Measurements from ENCODE around the gene ADGRL2.

DNA sequence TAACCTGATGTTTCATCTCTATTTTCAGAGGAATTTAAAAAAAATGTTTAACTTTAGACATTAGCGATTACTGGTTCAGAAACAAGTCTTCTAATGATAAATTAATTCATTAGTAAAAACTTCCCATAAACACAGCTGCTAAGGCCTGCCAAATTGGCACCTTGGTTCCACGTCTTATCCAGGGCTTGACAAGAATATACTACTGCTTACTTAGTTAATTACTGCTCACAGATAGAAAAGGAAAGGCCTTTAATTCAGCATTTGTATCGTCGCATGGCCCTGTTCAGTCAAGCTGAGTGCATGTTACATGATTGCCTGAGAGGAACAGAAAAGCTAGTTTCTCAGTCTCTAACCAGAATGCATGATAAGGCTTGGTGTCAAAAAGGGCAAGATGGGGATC, 84.6 kb downstream of the ADGRL2 start:
- TF ChIP-seq, protein P1, sequence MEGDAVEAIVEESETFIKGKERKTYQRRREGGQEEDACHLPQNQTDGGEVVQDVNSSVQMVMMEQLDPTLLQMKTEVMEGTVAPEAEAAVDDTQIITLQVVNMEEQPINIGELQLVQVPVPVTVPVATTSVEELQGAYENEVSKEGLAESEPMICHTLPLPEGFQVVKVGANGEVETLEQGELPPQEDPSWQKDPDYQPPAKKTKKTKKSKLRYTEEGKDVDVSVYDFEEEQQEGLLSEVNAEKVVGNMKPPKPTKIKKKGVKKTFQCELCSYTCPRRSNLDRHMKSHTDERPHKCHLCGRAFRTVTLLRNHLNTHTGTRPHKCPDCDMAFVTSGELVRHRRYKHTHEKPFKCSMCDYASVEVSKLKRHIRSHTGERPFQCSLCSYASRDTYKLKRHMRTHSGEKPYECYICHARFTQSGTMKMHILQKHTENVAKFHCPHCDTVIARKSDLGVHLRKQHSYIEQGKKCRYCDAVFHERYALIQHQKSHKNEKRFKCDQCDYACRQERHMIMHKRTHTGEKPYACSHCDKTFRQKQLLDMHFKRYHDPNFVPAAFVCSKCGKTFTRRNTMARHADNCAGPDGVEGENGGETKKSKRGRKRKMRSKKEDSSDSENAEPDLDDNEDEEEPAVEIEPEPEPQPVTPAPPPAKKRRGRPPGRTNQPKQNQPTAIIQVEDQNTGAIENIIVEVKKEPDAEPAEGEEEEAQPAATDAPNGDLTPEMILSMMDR (IDR thresholded peaks at IDR 0.05), result no peak
- TF ChIP-seq ZFX (IDR thresholded peaks at IDR 0.05; ENCODE audit: borderline replicate concordance), result no peak

Measured in 22Rv1 (cell line).